ENCODE results near the gene FGF5.
"Not testable (repeated sequence)": the region's sequence is repeated elsewhere in the genome, so short reads cannot be mapped to it uniquely, and the experiment has no call there.

The FGF5 gene, protein sequence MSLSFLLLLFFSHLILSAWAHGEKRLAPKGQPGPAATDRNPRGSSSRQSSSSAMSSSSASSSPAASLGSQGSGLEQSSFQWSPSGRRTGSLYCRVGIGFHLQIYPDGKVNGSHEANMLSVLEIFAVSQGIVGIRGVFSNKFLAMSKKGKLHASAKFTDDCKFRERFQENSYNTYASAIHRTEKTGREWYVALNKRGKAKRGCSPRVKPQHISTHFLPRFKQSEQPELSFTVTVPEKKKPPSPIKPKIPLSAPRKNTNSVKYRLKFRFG

GRCh38 chr4:80266253-80266901 lies at the start of gene FGF5:
FGF5 (plus strand) TSS chr4:80266664; CDS start chr4:80266825, 161 bp downstream.
- DNase-seq = no peak

GRCh38 chr4:80219301-80220025 lies 47.0 kb upstream of the FGF5 start:
- DNase-seq = no peak

GRCh38 chr4:80220711-80221110 lies 45.8 kb upstream of the FGF5 start:
- DNase-seq = no peak

DNA sequence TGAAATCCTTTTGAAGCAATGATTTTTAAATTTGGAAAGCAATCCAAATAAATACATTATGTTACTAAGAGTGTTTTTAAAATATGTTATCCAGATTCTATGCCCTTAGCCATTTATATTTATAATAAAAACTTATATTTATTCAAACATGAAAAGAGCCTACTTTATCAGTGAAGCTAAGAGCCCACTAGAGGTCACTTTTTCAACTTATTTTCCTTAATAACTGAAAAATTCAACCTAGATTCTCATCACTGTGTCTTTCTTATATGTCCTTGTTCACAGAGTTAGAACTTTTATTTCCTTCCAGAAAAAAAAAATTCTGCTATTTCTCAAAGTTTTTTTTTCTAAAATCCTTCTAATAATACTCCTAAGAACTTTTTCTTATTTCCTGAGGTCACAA lies 45.3 kb upstream of the FGF5 start:
- DNase-seq = no peak

- DNase-seq = no peak
These were observed 40.9 kb upstream of the FGF5 start for GRCh38 chr4:80225595-80225994.

- no peak for DNase-seq
These were observed 40.4 kb upstream of the FGF5 start for GRCh38 chr4:80226094-80226493.

- DNase-seq = no peak
These were observed 38.0 kb upstream of the FGF5 start for GRCh38 chr4:80228460-80228859.

DNA sequence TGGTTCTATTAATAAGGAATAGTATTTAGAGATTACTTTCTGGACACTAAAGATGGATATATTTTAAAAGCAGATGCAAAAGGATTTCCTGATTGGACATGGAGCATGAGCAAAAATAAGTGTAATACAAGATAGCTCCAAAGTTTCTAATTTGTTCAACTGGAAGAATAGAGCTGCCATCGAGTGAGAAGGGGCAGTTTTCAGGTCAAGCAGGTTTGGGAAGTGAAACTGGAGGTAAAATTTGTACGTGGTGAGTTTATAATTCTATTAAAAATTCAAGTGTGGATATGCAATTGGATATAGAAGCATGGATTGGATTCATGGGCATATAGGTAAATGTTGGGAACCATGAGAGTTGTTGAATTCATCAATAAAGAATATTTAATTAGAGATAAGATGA lies 37.3 kb upstream of the FGF5 start:
- no peak for DNase-seq

GRCh38 chr4:80229590-80229989 lies 36.9 kb upstream of the FGF5 start:
- DNase-seq = no peak

GRCh38 chr4:80231180-80231579 lies 35.3 kb upstream of the FGF5 start:
- no peak for DNase-seq

DNA sequence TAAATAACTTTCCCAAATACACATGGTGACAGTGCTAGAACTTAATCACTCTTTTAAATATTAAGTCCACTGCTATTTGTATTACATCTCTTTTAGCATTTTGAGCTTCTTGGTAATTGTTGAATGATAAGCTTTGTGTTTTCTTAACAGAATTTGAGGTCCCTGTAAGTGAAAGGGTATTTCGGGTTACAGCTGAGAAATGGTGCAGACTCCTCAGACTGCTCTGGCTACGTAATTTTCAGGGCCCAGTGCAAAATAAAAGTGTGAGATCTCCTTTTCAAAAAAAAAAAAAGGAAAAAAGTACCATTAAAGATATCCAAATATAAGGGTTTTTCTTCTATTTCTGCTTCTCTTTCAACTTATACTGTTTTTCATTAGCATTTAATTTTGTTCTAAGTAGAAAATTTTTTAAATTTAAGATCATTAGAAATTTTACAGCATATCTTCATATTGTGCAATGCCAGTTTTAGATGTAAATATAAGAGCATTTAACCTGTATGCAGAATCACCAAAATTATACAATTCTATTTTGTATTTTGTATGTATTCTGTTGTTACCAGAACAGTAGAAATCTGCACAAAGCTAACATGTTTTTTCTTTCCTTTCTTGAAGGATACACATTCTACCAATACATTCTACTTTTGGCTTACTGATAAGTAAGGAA lies 33.6 kb upstream of the FGF5 start:
- DNase-seq = no peak

- no peak for DNase-seq
These were observed 33.1 kb upstream of the FGF5 start for GRCh38 chr4:80233390-80233789.

GRCh38 chr4:80235451-80235850 lies 31.0 kb upstream of the FGF5 start:
- DNase-seq = no peak

DNA sequence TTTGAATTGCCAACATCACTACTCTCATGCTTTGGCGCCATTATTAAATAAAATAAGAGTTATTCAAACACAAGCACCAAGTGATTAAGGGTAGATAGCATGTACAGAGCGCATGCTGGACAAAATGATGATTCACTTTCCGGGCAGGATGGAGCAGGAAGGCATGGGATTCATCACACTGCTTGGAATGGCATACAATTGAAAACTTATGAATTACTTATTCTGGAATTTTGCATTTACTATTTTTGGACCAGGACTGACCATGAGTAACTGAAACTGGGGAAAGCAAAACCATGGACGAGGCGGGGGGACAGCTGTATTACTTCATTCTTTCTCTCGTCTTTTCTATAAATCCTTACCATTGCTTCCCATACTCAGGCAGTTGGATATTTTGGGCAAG lies 28.5 kb upstream of the FGF5 start:
- no peak for DNase-seq

- DNase-seq = no peak
These were observed 26.8 kb upstream of the FGF5 start for GRCh38 chr4:80239480-80240150.

DNA sequence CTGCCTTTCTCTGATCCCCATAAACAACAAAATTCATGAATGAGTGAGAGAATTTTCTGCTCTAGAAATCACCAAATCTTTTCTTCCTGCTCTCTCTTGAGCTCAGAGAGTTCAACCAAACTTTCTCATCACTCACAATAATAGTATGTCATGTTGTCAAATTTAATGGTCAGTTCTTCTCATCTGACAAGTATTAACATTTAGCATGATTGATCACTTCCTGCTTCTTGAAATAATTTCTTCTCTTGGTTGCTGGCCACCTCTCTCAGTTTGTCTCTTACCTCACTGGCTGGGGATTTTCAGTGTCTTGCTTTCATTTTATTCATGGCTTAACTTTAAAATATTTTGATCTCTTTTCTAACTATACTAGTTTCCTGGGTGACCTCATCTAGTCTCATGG lies 25.5 kb upstream of the FGF5 start:
- no peak for DNase-seq

DNA sequence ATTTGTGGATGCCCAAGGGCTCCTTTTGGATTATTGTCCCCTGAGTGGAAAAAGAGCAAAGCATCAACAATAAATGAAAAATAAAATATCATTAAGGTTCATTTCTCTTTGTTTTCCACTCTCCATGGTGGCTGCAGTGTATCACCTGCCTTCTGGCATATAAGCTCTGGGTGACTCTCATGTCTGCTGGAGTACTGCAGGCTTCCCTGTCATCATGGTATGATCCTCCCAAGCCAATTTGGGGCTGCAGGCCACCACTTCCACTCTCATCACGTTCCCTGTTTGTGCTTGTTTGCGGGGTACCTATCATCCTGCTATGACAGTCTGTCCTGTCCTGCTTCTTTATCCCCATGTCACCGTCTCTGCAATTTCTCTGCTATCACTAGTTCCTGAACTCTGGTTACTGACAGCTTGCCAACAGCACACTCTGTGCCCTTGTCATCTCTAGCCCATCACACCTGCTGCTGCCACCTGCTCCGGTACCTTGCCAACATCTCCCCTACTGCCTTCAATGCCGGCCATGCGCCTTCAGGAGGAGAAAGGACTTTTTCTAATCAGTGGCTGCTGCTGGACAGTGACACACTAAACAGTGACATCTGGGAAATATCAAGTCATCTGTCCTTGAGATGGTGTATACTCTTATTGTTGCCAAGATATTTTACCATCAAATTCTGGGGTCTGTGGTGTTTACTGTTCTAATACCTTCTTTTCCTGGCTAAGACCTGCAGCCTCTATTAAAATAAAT lies 23.0 kb upstream of the FGF5 start:
- DNase-seq = no peak

GRCh38 chr4:80247484-80247883 lies 19.0 kb upstream of the FGF5 start:
- not testable (repeated sequence) for DNase-seq

DNA sequence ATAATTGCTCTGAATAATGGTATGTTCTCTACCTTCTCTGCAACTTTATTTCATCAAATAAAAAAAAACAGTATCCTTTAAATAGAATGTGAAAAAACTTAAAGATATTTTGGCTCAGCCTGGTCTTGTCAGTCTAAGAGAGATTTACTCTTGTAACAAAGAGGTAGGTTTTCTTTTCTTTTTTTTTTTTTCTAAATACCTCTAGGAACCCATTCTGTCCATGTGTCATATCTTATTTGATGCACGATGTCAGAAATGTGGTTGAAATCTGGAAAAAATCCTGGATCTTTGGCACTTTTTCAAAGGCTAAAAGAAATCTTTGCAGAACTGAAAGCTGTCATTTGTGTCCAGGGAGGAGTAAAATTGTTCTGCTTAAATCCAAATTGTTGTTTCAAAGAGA lies 17.3 kb upstream of the FGF5 start:
- no peak for DNase-seq

DNA sequence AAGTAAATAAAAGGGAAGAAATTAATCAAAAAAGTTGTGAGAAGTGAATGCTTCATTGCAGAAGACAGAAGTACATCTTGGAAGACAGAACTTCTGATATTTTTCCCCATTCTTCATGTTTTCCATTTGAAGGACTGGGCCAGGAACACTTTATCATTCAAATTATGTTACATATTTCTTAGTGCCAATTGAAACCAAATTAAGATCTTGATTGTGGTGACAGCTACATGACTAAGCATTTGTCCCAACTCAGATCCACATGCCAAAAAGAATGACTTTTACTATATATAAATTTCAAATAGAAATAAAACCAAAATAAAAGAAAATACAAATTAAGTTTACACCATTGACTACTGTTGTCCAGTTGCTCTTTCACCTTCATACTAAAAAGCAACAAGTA lies 14.0 kb upstream of the FGF5 start:
- no peak for DNase-seq

- no peak for DNase-seq
These were observed 13.5 kb upstream of the FGF5 start for GRCh38 chr4:80252953-80253352.

GRCh38 chr4:80253510-80253909 lies 13.0 kb upstream of the FGF5 start:
- DNase-seq = no peak

All from NCI-H524 treated with DMSO at 0.1 percent for 48 hours (cell line).